Adrenal gland (tissue), 12 donors: ENCODE data around the gene SPECC1L. TPM values are rescaled to one million over a fixed set of nuclear protein-coding genes. Genes with fewer than 3 reads are reported as not detected.
A peak's percentile ranks its signal among the peaks of the same experiment; 100 is the strongest.
"Not testable (repeated sequence)": the region's sequence is repeated elsewhere in the genome, so short reads cannot be mapped to it uniquely, and the experiment has no call there.

Experiments
- DNase-seq, 7 donors: peaks; one replicate each; pipeline ENCODE4 v3.0.0-alpha.2; 2019 to 2020
- H3K27ac ChIP-seq, 5 donors: fragments of 200-600 bp; sonication (generic) in 4 of 5; 1 replicate in 3 of 5; 2 replicates in 2 of 5; pipeline versions ENCODE4 v1.5.1 to v1.8.0; 2016 to 2020; ENCODE audit warnings: mild to moderate bottlenecking in 1 of 5
- H3K27me3 ChIP-seq: fragments of 200-600 bp; 2 replicates; pipeline ENCODE4 v1.8.0; 2021
- H3K36me3 ChIP-seq, 2 donors: fragments of 200-600 bp; replicated peaks in 1 of 2; 1 replicate in 1 of 2; 2 replicates in 1 of 2; pipeline versions ENCODE4 v1.5.1 to v1.8.0; 2018 to 2022
- H3K4me1 ChIP-seq, 2 donors: fragments of 200-600 bp; replicated peaks in 1 of 2; 1 replicate in 1 of 2; 2 replicates in 1 of 2; pipeline versions ENCODE4 v1.5.1 to v1.8.0; 2018 to 2021
- H3K4me3 ChIP-seq, 4 donors: fragments of 200-600 bp; sonication (generic) in 3 of 4; one replicate each; pipeline ENCODE4 v1.5.1; 2016 to 2018
- H3K9me3 ChIP-seq, 3 donors: fragments of 200-600 bp; sonication (generic) in 1 of 3; replicated peaks in 1 of 3; 1 replicate in 2 of 3; 2 replicates in 1 of 3; pipeline versions ENCODE4 v1.5.1 to v1.8.0; 2016 to 2021
- POLR2A ChIP-seq, 2 donors: fragments of 450-650 bp; IDR thresholded peaks; one replicate each; pipeline ENCODE4 v1.6.1; 2017; ENCODE audit warnings: antibody characterized with exemption in 2 of 2, mild to moderate bottlenecking in 2 of 2, moderate library complexity in 1 of 2
- WGBS, 4 donors: extraction: QIAGEN DNeasy Blood & Tissue Kit in 2 of 4; methylation state at CpG; one replicate each; pipeline versions ENCODE4 v1.1.5 to v1.1.7; 2013 to 2017; 5-methylcytosine and 5-hydroxymethylcytosine counted together
- intact Hi-C, 2 donors: fragments of 100-400 bp; cut with DNase I; formaldehyde crosslinking; loops; one replicate each; pipeline versions ENCODE4 v1.14.1 to v1.15.0; 2022 to 2023
- polyA plus RNA-seq, 3 donors: library from polyadenylated mRNA; stranded (reverse); fragments of 200-250 nt in 2 of 3; fragments of 350-450 nt in 1 of 3; fragmentation: Illumina TruSeq in 1 of 3; extraction: RNeasy Lipid Tissue Mini Kit (QIAGEN cat#74804) in 1 of 3; gene quantifications; one replicate each; pipeline ENCODE4 v1.2.3, GENCODE V29; 2013 to 2014
- total RNA-seq, 9 donors: library from RNA; depleted of rRNA in 4 of 9; stranded (reverse); fragments of >200 nt in 4 of 9; fragments of 120-200 nt in 1 of 9; fragmentation: NEBNext Ultra II Directional in 1 of 9; extraction: Animal tissue kit (Norgen Biotek cat#: 25700) in 1 of 9; gene quantifications; one replicate each; pipeline versions ENCODE4 v1.1.0 to v1.2.4, GENCODE V29; 2013 to 2023
- TF ChIP-seq, protein P1 (sequence below), 6 experiments: fragments of 450-650 bp in 4 of 6; fragments of 200-600 bp in 2 of 6; sonication (generic) in 1 of 6; IDR thresholded peaks; 1 replicate in 5 of 6; 2 replicates in 1 of 6; pipeline versions ENCODE4 v1.5.1 to v1.8.0; 2016 to 2021; ENCODE audit warnings: antibody characterized with exemption in 6 of 6, mild to moderate bottlenecking in 2 of 6, moderate library complexity in 1 of 6
- donor health status: healthy with polysubstance abuse.
- donor health status: Bipolar disorder and iron deficiency.
- donor health status: DM: yes; HTN: yes; CAD: no.
- donor health status: DM: no; HTN: no; CAD: no.
- donor health status: DM: no; HTN: no; CAD: no.
- donor health status: DM: yes; HTN: yes; CAD: no.

Gene SPECC1L
- total and polyA plus RNA-seq, 12 donors, result 7.2 to 121 (median 43.5) TPM

DNA sequence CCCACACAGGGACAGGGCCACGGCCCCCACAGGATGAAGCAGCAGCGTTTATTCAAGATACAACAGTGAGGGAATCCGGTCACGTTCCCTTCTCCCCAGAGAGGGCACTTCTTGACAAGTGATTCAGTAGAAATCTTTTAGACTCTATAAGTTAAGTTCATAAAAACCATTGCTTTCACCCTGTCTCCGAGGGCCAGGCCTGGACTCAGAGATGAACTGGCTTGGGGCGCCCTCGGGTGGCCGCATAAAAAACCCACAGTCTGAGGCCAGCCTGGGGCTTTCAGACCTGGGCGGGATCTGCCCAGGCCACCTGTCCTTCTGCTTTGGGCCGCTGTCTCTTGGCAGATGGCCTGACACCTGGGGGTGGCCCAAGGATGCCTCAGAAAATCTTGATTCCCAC lies 11.2 kb upstream of the SPECC1L start:
- peak; percentile 70 to 89 (median 79) for DNase-seq
- WGBS, 4 donors, result 4 to 35% (median 14%) methylated on average over 4 to 5 of the region's 10 CpGs; no CpG with 5 or more reads in 1 of the 4 donors
- TF ChIP-seq, protein P1, sequence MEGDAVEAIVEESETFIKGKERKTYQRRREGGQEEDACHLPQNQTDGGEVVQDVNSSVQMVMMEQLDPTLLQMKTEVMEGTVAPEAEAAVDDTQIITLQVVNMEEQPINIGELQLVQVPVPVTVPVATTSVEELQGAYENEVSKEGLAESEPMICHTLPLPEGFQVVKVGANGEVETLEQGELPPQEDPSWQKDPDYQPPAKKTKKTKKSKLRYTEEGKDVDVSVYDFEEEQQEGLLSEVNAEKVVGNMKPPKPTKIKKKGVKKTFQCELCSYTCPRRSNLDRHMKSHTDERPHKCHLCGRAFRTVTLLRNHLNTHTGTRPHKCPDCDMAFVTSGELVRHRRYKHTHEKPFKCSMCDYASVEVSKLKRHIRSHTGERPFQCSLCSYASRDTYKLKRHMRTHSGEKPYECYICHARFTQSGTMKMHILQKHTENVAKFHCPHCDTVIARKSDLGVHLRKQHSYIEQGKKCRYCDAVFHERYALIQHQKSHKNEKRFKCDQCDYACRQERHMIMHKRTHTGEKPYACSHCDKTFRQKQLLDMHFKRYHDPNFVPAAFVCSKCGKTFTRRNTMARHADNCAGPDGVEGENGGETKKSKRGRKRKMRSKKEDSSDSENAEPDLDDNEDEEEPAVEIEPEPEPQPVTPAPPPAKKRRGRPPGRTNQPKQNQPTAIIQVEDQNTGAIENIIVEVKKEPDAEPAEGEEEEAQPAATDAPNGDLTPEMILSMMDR (IDR thresholded peaks at IDR 0.05), result peak in 4 of 6 experiments; percentile 40 to 74 (median 53)
- H3K27me3 ChIP-seq, H3K4me1 ChIP-seq, H3K4me3 ChIP-seq, intact Hi-C loops, H3K36me3 ChIP-seq, H3K9me3 ChIP-seq: not testable (repeated sequence)
- H3K27ac ChIP-seq, result peak overlapping the region in 1 of 5 donors; percentile 40

DNA sequence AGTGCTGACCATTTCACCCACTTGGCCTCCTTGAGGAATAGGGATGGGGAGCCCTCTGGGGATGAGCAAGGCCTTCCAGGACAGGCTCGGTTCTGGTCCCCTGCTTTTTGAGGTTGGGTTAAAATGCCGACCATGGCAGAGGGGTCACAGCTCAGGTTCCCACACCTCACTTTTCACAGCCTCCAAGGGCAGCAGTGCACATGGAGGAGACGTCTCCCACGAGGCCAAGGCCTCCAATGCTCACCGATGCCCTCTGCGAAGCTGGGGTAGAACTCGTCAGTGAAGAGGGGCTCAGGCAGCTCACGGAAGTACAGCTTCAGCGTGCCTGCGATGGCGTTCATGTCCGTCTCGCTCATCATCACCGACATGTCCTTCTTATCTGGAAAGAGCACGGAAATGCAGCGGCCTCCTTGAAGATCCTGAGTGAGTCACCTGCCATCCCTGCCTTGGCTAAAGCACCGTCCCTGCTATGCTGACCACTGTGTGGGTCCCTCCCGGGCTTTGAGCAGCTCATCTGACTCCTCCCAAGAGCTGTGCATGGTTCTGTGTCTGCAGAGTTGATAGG lies 8.4 kb upstream of the SPECC1L start:
- H3K9me3 ChIP-seq, intact Hi-C loops, H3K27me3 ChIP-seq, H3K4me3 ChIP-seq, H3K4me1 ChIP-seq, H3K27ac ChIP-seq, H3K36me3 ChIP-seq: not testable (repeated sequence)
- DNase-seq, result peak in 1 of 7 donors; percentile 47
- WGBS, 4 donors, result 82 to 92% (median 85%) methylated on average over 13 to 18 of the region's 18 CpGs

DNA sequence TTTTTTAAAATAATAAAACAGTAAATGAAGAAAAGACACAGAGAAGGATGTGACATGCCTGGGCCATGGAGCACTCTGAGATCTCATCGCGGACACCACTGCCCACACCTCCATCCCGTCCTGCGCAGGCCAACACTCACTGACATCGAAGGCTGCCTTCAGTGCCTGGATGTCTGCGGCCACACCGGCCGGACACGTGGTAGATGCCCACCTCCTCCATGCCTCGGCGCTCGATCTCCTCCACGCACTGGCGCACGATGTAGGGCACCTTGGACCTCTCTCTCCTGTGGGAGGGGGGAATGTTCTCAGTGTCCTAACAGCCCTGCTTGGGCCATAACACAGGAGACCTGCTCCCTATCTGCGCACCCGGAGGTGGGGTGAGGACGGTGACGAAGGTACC lies 7.2 kb upstream of the SPECC1L start:
- H3K4me1 ChIP-seq, H3K27ac ChIP-seq, H3K4me3 ChIP-seq, H3K9me3 ChIP-seq, H3K27me3 ChIP-seq, H3K36me3 ChIP-seq, intact Hi-C loops: not testable (repeated sequence)
- peak in 1 of 7 donors; percentile 48 for DNase-seq
- WGBS, 4 donors, result 93 to 96% (median 96%) methylated on average over 9 to 15 of the region's 19 CpGs

DNA sequence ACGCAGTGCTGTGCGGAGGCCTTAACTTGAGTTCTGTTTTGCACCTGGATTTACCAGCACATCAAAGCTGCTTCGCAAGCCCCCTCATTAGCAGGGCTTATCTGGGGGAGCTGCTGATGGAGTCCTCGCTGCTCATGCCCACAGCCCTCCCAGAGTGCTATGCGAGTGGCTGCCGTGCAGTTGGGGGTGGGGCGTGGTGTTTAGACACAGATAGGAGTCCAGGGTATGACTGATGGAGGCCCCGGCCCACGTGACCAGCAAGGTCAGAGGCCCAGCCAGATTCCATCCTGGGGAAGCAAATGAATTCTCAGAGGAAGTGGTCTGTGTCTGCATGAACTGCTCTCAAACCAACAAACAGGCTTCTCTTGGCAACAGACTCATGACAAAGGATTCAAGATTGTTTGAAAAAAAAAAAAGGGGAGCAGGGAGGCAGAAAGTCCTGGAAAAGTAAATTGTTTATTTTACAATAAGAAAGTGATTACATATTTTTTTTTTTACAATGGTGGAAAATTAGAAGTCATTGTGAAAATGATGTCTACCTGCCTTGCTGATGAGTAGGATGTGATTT lies 6.2 kb upstream of the SPECC1L start:
- H3K4me3 ChIP-seq, H3K27me3 ChIP-seq, H3K36me3 ChIP-seq, H3K9me3 ChIP-seq, H3K4me1 ChIP-seq, DNase-seq, intact Hi-C loops: not testable (repeated sequence)
- H3K27ac ChIP-seq, result peak overlapping the region in 1 of 5 donors; percentile 58
- WGBS, 4 donors, result 78 to 90% (median 78%) methylated on average over 2 of the region's 9 CpGs; no CpG with 5 or more reads in 1 of the 4 donors

DNA sequence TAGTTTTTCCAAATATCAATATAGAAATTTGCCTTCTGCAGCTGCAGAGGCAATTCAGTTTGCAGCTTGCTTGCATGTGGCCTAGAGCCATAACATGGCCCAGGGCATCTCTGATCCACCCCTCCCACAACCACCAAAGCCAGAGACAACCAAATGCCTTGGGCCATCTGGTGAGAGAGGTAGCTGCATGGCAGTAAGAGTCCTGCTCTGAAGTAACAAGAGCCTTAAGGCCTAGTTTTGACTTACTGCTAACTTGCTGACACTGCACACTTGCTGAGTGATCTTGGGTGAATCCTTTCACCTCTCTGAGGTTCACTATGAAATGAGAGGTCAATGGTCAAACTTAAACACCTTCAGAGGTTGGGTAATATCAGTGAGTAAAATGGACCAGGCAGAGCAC lies 4.9 kb upstream of the SPECC1L start:
- peaks cover 0 to 5% of the 10 kb centered on the region in 2 donors for H3K4me1 ChIP-seq
- TF ChIP-seq POLR2A (IDR thresholded peaks at IDR 0.05), result no peak
- TF ChIP-seq, protein P1 (IDR thresholded peaks at IDR 0.05), result no peak
- no peak overlapping the region for H3K4me3 ChIP-seq
- peak in 1 of 7 donors; percentile 50 for DNase-seq
- H3K27ac ChIP-seq, result no peak overlapping the region
- intact Hi-C loops, result no loop called here
- H3K9me3 ChIP-seq, result no peaks in the 10 kb centered on the region
- no peaks in the 10 kb centered on the region for H3K27me3 ChIP-seq
- no peaks in the 10 kb centered on the region for H3K36me3 ChIP-seq

DNA sequence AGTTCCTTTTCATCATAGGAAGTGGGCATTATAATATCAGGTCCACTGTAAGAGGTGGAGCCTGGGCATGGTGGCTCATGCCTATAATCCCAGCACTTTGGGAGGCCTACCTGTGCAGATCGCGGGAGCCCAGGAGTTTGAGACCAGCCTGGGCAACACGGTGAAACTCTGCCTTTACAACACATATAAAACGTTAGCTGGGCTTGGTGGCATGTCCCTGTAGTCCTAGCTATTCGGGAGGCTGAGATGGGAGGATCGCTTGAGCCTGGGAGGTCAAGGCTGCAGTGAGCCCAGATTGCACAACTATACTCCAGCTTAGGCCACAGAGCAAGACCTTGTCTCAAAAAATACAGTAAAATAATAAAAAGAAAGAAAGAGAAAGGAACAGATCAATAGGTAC lies 4.1 kb upstream of the SPECC1L start:
- H3K4me1 ChIP-seq, H3K36me3 ChIP-seq, H3K9me3 ChIP-seq, H3K27me3 ChIP-seq, H3K27ac ChIP-seq, H3K4me3 ChIP-seq, intact Hi-C loops: not testable (repeated sequence)
- WGBS, 4 donors, result 80 to 86% (median 85%) methylated on average over 6 of the region's 6 CpGs
- DNase-seq, result peak in 1 of 7 donors; percentile 41
